GM13976 (cell line): Measurements from ENCODE around the gene POGLUT2.

ENCODE experiments used
- DNase-seq: peaks from one replicate; pipeline ENCODE4 v3.0.0; 2012; ENCODE audit warnings: low spot score
- in situ Hi-C: fragments of 300-500 bp; cut with MboI; formaldehyde crosslinking; loops from one replicate; pipeline ENCODE4 v1.12.0; 2022; ENCODE audit warnings: low sequenced_read_pairs, mixed read lengths, inconsistent platforms; ENCODE audit not compliant: unreplicated experiment
- TF ChIP-seq, protein P1 (sequence below): IDR thresholded peaks from 2 replicates; pipeline ENCODE4 v1.5.1; 2012; ENCODE audit warnings: borderline replicate concordance, mild to moderate bottlenecking; ENCODE audit not compliant: insufficient read depth; ENCODE audit errors: extremely low read depth, missing control alignments, control extremely low read depth

The POGLUT2 gene

DNA sequence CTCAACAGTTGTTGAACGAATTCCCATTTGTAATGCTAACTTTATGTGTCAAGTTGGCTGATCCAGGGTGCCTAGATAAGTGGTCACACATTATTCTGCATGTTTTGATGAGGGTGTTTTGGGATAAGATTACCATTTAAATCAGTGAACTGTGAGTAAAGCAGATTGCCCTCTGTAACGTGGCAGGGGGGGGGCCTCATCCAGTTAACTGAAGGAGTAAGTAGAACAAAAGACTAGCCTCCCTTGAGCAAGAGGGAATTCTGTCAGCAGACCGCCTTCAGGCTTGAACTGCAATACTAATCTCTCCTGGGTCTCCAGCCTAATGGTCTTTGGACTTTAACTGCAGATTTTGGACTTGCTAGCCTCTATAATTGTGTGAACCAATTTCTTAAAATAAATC lies 21.0 kb downstream of the POGLUT2 start:
- in situ Hi-C loops = loop anchor here (10.0 kb wide), 1 partner anchor 183 kb away; the partner anchor contains the start of gene TPP2
- DNase-seq = no peak
- TF ChIP-seq, protein P1, sequence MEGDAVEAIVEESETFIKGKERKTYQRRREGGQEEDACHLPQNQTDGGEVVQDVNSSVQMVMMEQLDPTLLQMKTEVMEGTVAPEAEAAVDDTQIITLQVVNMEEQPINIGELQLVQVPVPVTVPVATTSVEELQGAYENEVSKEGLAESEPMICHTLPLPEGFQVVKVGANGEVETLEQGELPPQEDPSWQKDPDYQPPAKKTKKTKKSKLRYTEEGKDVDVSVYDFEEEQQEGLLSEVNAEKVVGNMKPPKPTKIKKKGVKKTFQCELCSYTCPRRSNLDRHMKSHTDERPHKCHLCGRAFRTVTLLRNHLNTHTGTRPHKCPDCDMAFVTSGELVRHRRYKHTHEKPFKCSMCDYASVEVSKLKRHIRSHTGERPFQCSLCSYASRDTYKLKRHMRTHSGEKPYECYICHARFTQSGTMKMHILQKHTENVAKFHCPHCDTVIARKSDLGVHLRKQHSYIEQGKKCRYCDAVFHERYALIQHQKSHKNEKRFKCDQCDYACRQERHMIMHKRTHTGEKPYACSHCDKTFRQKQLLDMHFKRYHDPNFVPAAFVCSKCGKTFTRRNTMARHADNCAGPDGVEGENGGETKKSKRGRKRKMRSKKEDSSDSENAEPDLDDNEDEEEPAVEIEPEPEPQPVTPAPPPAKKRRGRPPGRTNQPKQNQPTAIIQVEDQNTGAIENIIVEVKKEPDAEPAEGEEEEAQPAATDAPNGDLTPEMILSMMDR = no peak

DNA sequence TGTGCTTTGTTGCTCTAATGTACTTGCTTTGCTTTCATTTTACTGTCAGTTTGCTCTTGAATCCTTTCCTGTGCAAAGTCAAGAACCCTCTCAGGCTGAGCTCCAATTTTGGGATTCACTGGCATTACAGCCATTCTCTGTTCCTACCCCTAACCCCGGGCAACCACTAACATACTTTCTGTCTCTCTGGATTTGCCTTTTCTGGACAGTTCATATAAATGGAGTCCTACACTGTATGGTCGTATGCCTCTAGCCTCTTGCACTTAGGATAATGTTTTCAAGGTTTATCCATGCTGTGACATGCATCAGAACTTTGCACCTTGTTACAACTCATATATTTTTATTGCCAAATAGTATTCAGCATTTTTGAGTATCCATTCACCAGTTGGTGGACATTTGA lies 22.5 kb downstream of the POGLUT2 start:
- no peak for DNase-seq
- TF ChIP-seq, protein P1 = no peak
- in situ Hi-C loops = loop anchor here (10.0 kb wide), 1 partner anchor 181 kb away; the partner anchor contains the start of gene TPP2

GRCh38 chr13:102774591-102775520 lies 23.9 kb downstream of the POGLUT2 start:
- TF ChIP-seq, protein P1 = no peak
- DNase-seq = no peak
- in situ Hi-C loops = loop anchor here (10.0 kb wide), 1 partner anchor 180 kb away; the partner anchor contains the start of gene TPP2

GRCh38 chr13:102774214-102774568 lies 24.6 kb downstream of the POGLUT2 start:
- DNase-seq = no peak
- TF ChIP-seq, protein P1 = no peak
- in situ Hi-C loops = loop anchor here (10.0 kb wide), 1 partner anchor 179 kb away; the partner anchor contains the start of gene TPP2

DNA sequence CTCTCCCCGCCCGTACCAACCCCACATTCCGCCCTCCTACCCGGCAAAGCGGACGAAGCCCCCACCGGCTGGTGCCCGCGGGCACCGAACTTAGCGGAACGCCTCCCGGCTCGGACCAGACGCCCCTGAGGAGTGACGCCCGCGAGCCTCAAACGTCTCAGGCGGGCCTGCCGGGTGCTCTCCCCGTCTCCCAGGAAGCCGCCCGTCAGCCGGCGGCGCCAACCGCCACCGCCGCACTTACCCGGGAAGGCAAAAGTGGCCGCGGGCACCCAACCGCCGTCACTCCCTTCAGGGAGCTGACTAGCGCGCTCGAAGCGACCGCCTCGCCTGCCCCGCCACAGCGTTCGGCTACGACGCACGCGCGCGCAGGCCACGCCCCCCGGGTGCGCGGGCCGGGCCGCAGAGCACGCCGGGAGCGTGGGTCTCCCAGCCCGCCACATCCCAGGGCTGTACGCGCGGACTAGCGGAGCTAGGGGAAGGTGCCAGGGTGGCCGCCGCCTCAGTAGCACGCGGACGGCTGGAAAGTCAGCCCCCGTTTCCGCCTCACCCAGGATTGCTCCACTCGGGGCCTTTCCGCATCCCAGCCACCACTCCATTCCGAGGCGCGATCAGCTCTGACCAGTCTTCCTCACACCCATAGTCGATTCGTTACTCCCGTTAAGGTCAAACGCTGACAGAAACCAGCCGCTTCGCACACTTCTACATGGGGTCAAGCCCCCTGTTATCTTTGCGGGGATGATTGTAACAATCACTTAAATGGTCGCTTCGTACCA lies 25.1 kb downstream of the POGLUT2 start, which contains the start of gene TEX30:
Gene TEX30, minus strand, starts transcription at position 346 of the 773 bp plus-strand sequence. CDS start 3,760 bp downstream, outside the sequence.
- TF ChIP-seq, protein P1 = no peak
- in situ Hi-C loops = loop anchor here (10.0 kb wide), 1 partner anchor 179 kb away; the partner anchor contains the start of gene TPP2
- DNase-seq = peak; percentile 93

- TF ChIP-seq, protein P1 = no peak
- DNase-seq = no peak
- in situ Hi-C loops = loop anchor here (10.0 kb wide), 1 partner anchor 177 kb away; the partner anchor contains the start of gene TPP2
Measured at GRCh38 chr13:102772042-102772425, 26.7 kb downstream of the POGLUT2 start.
